GM12878 (cell line): ENCODE measurements around the gene NFIX. TPM values are rescaled to one million over a fixed set of nuclear protein-coding genes. Genes with fewer than 3 reads are reported as not detected.

ENCODE experiments used
- ATAC-seq: fragments of 200-7000 bp; cut with Tn5 transposase; 3 replicates; pipeline ENCODE4 v1.9.1; 2020; ENCODE audit warnings: mild to moderate bottlenecking, moderate library complexity
- BruUV-seq: library from RNA; stranded (reverse); fragments of 400-500 nt; replicated peaks from 2 replicates; lab custom pipeline; 2021; lab: Mats Ljungman, UMichigan
- CTCF ChIA-PET: fragments of 300-600 bp; sonication (Branson Sonifier 250); formaldehyde crosslinking; extraction: SDS; loops from one replicate; lab custom pipeline; 2021; ENCODE audit warnings: inconsistent platforms; lab: Yijun Ruan, JAX
- POLR2A ChIA-PET: fragments of 350-600 bp; formaldehyde crosslinking; extraction: SDS; loops from one replicate; lab custom pipeline; 2021; ENCODE audit warnings: inconsistent platforms; lab: Charles Lee
- RAD21 ChIA-PET: fragments of 300-600 bp; sonication (Branson Sonifier 250); formaldehyde crosslinking; loops from one replicate; lab custom pipeline; 2023; ENCODE audit warnings: antibody characterized with exemption; ENCODE audit not compliant: unreplicated experiment; lab: Charles Lee
- SMC1A ChIA-PET: fragments of 300-600 bp; sonication (Branson Sonifier 250); formaldehyde crosslinking; loops from one replicate; lab custom pipeline; 2023; ENCODE audit not compliant: unreplicated experiment, uncharacterized antibody; lab: Charles Lee
- DNase-seq: peaks from one replicate; pipeline ENCODE4 v3.0.0-alpha.2; 2011; ENCODE audit warnings: low read depth, low spot score
- FAIRE-seq: peaks from 3 replicates; lab custom pipeline; 2011; peaks lifted over from hg19 to GRCh38; lab: Jason Lieb, UNC
- H2AFZ ChIP-seq: 2 replicates; pipeline ENCODE4 v1.6.0; 2011; ENCODE audit warnings: low read depth, low read length, control low read depth; ENCODE audit not compliant: control insufficient read depth
- H3K27ac ChIP-seq: 2 replicates; pipeline ENCODE4 v1.5.1; 2011; ENCODE audit warnings: control low read depth; ENCODE audit not compliant: control insufficient read depth, insufficient read depth
- H3K27me3 ChIP-seq, 2 experiments: replicated peaks in 1 of 2; 2 replicates each; pipeline versions ENCODE4 v1.6.0 to v1.6.1; 2011; ENCODE audit warnings: low read length in 1 of 2; ENCODE audit not compliant: control insufficient read depth in 2 of 2, insufficient read depth in 2 of 2
- H3K36me3 ChIP-seq, 2 experiments: 2 replicates each; pipeline ENCODE4 v1.5.1; 2011; ENCODE audit warnings: low read length in 1 of 2; ENCODE audit not compliant: control insufficient read depth in 2 of 2, insufficient read depth in 2 of 2
- H3K4me1 ChIP-seq: 2 replicates; pipeline ENCODE4 v1.6.1; 2011; ENCODE audit warnings: mild to moderate bottlenecking, low read length, moderate library complexity, mixed read lengths; ENCODE audit not compliant: control insufficient read depth, insufficient read depth
- H3K4me2 ChIP-seq: 2 replicates; pipeline ENCODE4 v1.6.0; 2011; ENCODE audit warnings: control low read depth; ENCODE audit not compliant: control insufficient read depth, insufficient read depth
- H3K4me3 ChIP-seq: fragments of 200-600 bp; sonication (generic); 2 replicates; pipeline ENCODE4 v1.5.1; 2016
- H3K79me2 ChIP-seq: 2 replicates; pipeline ENCODE4 v1.6.0; 2011; ENCODE audit warnings: low read length; ENCODE audit not compliant: control insufficient read depth, insufficient read depth
- H3K9ac ChIP-seq: 2 replicates; pipeline ENCODE4 v1.8.0; 2011; ENCODE audit warnings: low read length, control low read depth, mixed read lengths; ENCODE audit not compliant: control insufficient read depth, insufficient read depth
- H3K9me3 ChIP-seq: replicated peaks from 3 replicates; pipeline ENCODE4 v1.5.1; 2011; ENCODE audit warnings: mild to moderate bottlenecking, low read length; ENCODE audit not compliant: control insufficient read depth, insufficient read depth
- H4K20me1 ChIP-seq: 2 replicates; pipeline ENCODE4 v1.6.0; 2011; ENCODE audit not compliant: control insufficient read depth, insufficient read depth
- ATF7 ChIP-seq: fragments of 450-650 bp; IDR thresholded peaks from 2 replicates; pipeline ENCODE4 v1.6.1; 2016; ENCODE audit warnings: low read depth, mild to moderate bottlenecking
- CEBPB ChIP-seq, 2 experiments: fragments of 150-350 bp in 1 of 2; IDR thresholded peaks; 2 replicates each; pipeline ENCODE4 v1.6.1; 2012 to 2014; ENCODE audit warnings: low read depth in 2 of 2, low read length in 2 of 2, borderline replicate concordance in 1 of 2, inconsistent platforms in 1 of 2
- ZNF24 ChIP-seq: fragments of 450-650 bp; IDR thresholded peaks from 2 replicates; pipeline ENCODE4 v1.6.1; 2017; ENCODE audit warnings: antibody characterized with exemption, mild to moderate bottlenecking
- WGBS: methylation state at CpG from one replicate; pipeline ENCODE4 v1.1.6; 2016; ENCODE audit warnings: low lambda C conversion rate; ENCODE audit not compliant: insufficient replicate concordance, insufficient coverage; ENCODE audit errors: missing lambda C conversion rate; 5-methylcytosine and 5-hydroxymethylcytosine counted together
- in situ Hi-C: fragments of 300-500 bp; cut with MboI; formaldehyde crosslinking; loops from 9 replicates; pipeline ENCODE4 v1.14.3; 2018; ENCODE audit warnings: mixed read lengths
- intact Hi-C: fragments of 100-400 bp; cut with micrococcal nuclease; formaldehyde crosslinking; loops from one replicate; pipeline ENCODE4 v1.14.2; 2022; ENCODE audit not compliant: unreplicated experiment
- polyA plus RNA-seq, 11 experiments: library from polyadenylated mRNA; depleted of rRNA in 4 of 11; unstranded in 6 of 11; stranded (reverse) in 5 of 11; fragments of >200 nt; fragmentation: Nextera tagmentation in 4 of 11; fragmentation: Illumina TruSeq in 1 of 11; extraction: Ambion mirVana in 4 of 11; extraction: Trizol in 1 of 11; gene quantifications; 1 replicate in 1 of 11; 2 replicates in 10 of 11; pipeline versions ENCODE4 v1.2.1 to v1.2.3, GENCODE V29; 2011 to 2016; ENCODE audit warnings: inconsistent platforms in 2 of 11, missing spikeins in 2 of 11, low read depth in 1 of 11
- total RNA-seq, 4 experiments: library from RNA; depleted of rRNA in 3 of 4; stranded (reverse); fragments of >200 nt in 3 of 4; fragmentation: Illumina TruSeq in 1 of 4; extraction: Trizol in 1 of 4; gene quantifications; 2 replicates each; pipeline versions ENCODE4 v1.2.1 to v1.2.3, GENCODE V29; 2013 to 2021

Gene NFIX
- total and polyA plus RNA-seq, 10 of the 15 experiments (the other 5 are each of a cell fraction or from before 2014, with no cell fraction given) = 0.02 to 2.2 (median 0.28) TPM

- Histone ChIP-seq H3K9ac (no peak overlapping the region), H3K79me2 (no peaks in the 10 kb centered on the region), H2AFZ (no peak overlapping the region), H3K27me3 (no peaks in the 10 kb centered on the region), H3K27ac (no peak overlapping the region), H3K4me3 (no peak overlapping the region), H4K20me1 (no peaks in the 10 kb centered on the region), H3K36me3 (no peaks in the 10 kb centered on the region), H3K4me2 (no peak overlapping the region), H3K4me1 (no peaks in the 10 kb centered on the region), H3K9me3 (no peaks in the 10 kb centered on the region)
- BruUV-seq = no TSS peak
- 62% methylated on average over 16 of the region's 16 CpGs for WGBS
- CTCF ChIA-PET = interaction anchor here (0.7 to 13.5 kb wide), 6 partner anchors 8 to 131 kb away, joined by 3 to 247 read pairs (median 32); no protein-coding TSS in a partner anchor
- intact Hi-C loops (no loop called here), in situ Hi-C loops (loop anchor here (10.0 kb wide), 1 partner anchor 292 kb away; no protein-coding TSS in a partner anchor)
- no peak for TF ChIP-seq CEBPB (IDR thresholded peaks at IDR 0.05; ENCODE audit: borderline replicate concordance in 1 of 2, low read depth in 2 of 2, low read length in 2 of 2)
- POLR2A ChIA-PET = no interaction called here
- ATAC-seq = no peak
- RAD21 ChIA-PET = interaction anchor here (5.0 kb wide), 1 partner anchor 88 kb away, joined by 49 read pairs; no protein-coding TSS in a partner anchor
- SMC1A ChIA-PET = interaction anchor here (1.6 kb wide), 1 partner anchor 8 kb away, joined by 4 read pairs; no protein-coding TSS in a partner anchor
- FAIRE-seq = no peak
- DNase-seq = no peak
These were observed 22.0 kb upstream of the NFIX start for GRCh38 chr19:12973236-12973635.

- no peak for FAIRE-seq
- CTCF ChIA-PET = interaction anchor here (0.6 to 13.5 kb wide), 7 partner anchors 9 to 153 kb away, joined by 3 to 247 read pairs (median 25); no protein-coding TSS in a partner anchor
- Histone ChIP-seq H4K20me1 (no peaks in the 10 kb centered on the region), H3K4me2 (no peak overlapping the region), H3K79me2 (no peaks in the 10 kb centered on the region), H3K36me3 (no peaks in the 10 kb centered on the region), H3K4me3 (no peak overlapping the region), H3K9ac (no peak overlapping the region), H3K4me1 (no peaks in the 10 kb centered on the region), H3K27me3 (no peaks in the 10 kb centered on the region), H3K27ac (no peak overlapping the region), H2AFZ (no peak overlapping the region), H3K9me3 (no peaks in the 10 kb centered on the region)
- RAD21 ChIA-PET = interaction anchor here (1.6 to 5.0 kb wide), 2 partner anchors 9 to 87 kb away, joined by 6 to 49 read pairs; no protein-coding TSS in a partner anchor
- POLR2A ChIA-PET = interaction anchor here (0.6 to 0.7 kb wide), 3 partner anchors 9 to 999 kb away, joined by 3 read pairs; no protein-coding TSS in a partner anchor
- TF ChIP-seq ZNF24 = no peak
- peak; percentile 37; the same call in 1 of the 2 replicates for TF ChIP-seq ATF7
- 16% methylated on average over 18 of the region's 19 CpGs for WGBS
- SMC1A ChIA-PET = interaction anchor here (0.6 to 1.6 kb wide), 2 partner anchors 9 to 32 kb away, joined by 3 to 4 read pairs; no protein-coding TSS in a partner anchor
- no TSS peak for BruUV-seq
- peak; percentile 68 for ATAC-seq
- no peak for DNase-seq
- intact Hi-C loops = loop anchor here (5.0 kb wide), 3 partner anchors 58 to 303 kb away; no protein-coding TSS in a partner anchor
- in situ Hi-C loops = loop anchor here (5.0 to 10.0 kb wide), 2 partner anchors 118 to 290 kb away; no protein-coding TSS in a partner anchor
These were observed 20.7 kb upstream of the NFIX start for GRCh38 chr19:12974301-12975220.
